Panc1 (cell line): ENCODE data around the gene ZNF18. TPM values are rescaled to one million over a fixed set of nuclear protein-coding genes. Genes with fewer than 3 reads are reported as not detected.
"Not testable (repeated sequence)": the region's sequence is repeated elsewhere in the genome, so short reads cannot be mapped to it uniquely, and the experiment has no call there.

Experiments
- ATAC-seq: fragments of 200-7000 bp; cut with Tn5 transposase; 2 replicates; pipeline ENCODE4 v1.9.1; 2020; ENCODE audit warnings: mild to moderate bottlenecking, moderate library complexity
- BruUV-seq: library from RNA; stranded (reverse); fragments of 400-500 nt; replicated peaks from 2 replicates; lab custom pipeline; 2021; lab: Mats Ljungman, UMichigan
- CTCF ChIA-PET: fragments of 300-600 bp; sonication (Branson Sonifier 250); formaldehyde crosslinking; loops from one replicate; lab custom pipeline; 2022; ENCODE audit warnings: antibody characterized with exemption; lab: Charles Lee
- POLR2A ChIA-PET: fragments of 300-600 bp; sonication (Branson Sonifier 250); formaldehyde crosslinking; loops from one replicate; lab custom pipeline; 2022; ENCODE audit warnings: antibody characterized with exemption; lab: Charles Lee
- DNase-seq: peaks from one replicate; pipeline ENCODE4 v3.0.0-alpha.2; 2010; ENCODE audit warnings: low read depth, low spot score
- H3K27ac ChIP-seq: 2 replicates; pipeline ENCODE4 v1.5.1; 2011; ENCODE audit warnings: mild to moderate bottlenecking, low read length, inconsistent platforms
- H3K27me3 ChIP-seq: fragments of 200-500 bp; sonication (Bioruptor generic); 2 replicates; pipeline ENCODE4 v1.6.0; 2014; ENCODE audit warnings: low read length, inconsistent platforms; ENCODE audit not compliant: control insufficient read depth, insufficient read depth
- H3K36me3 ChIP-seq: fragments of 200-500 bp; sonication (Bioruptor generic); 2 replicates; pipeline ENCODE4 v1.5.1; 2014; ENCODE audit warnings: inconsistent platforms, mild to moderate bottlenecking, low read length, moderate library complexity; ENCODE audit not compliant: control insufficient read depth, insufficient read depth
- H3K4me1 ChIP-seq: 2 replicates; pipeline ENCODE4 v1.5.1; 2011; ENCODE audit warnings: inconsistent platforms, mild to moderate bottlenecking, low read length, moderate library complexity; ENCODE audit not compliant: control insufficient read depth, insufficient read depth
- H3K4me3 ChIP-seq, 2 experiments: 2 replicates each; pipeline ENCODE4 v1.5.1; 2011 to 2012; ENCODE audit warnings: low read depth in 2 of 2, low read length in 2 of 2, mild to moderate bottlenecking in 2 of 2, inconsistent platforms in 1 of 2, moderate library complexity in 1 of 2
- H3K9me3 ChIP-seq: fragments of 200-500 bp; sonication (Bioruptor generic); 2 replicates; pipeline ENCODE4 v1.5.1; 2014; ENCODE audit warnings: low read depth, mild to moderate bottlenecking, inconsistent platforms, low read length, moderate library complexity; ENCODE audit not compliant: control insufficient read depth, insufficient read depth
- CTCF ChIP-seq: fragments of 450-650 bp; IDR thresholded peaks from 2 replicates; pipeline ENCODE4 v1.5.1; 2017; ENCODE audit warnings: mild to moderate bottlenecking
- POLR2AphosphoS5 ChIP-seq: IDR thresholded peaks from 2 replicates; pipeline ENCODE4 v1.6.1; 2012; ENCODE audit warnings: mild to moderate bottlenecking, low read depth, low read length, moderate library complexity
- REST ChIP-seq, 2 experiments: IDR thresholded peaks; 2 replicates each; pipeline ENCODE4 v1.6.1; 2011 to 2012; ENCODE audit warnings: low read depth in 2 of 2, control low read depth in 1 of 2, low read length in 1 of 2, mild to moderate bottlenecking in 1 of 2, moderate library complexity in 1 of 2; ENCODE audit not compliant: insufficient read depth in 1 of 2
- SIN3A ChIP-seq: IDR thresholded peaks from 2 replicates; pipeline ENCODE4 v1.6.1; 2012; ENCODE audit warnings: low read depth, mild to moderate bottlenecking, low read length, moderate library complexity, borderline replicate concordance; ENCODE audit not compliant: insufficient read depth
- TCF7L2 ChIP-seq: IDR thresholded peaks from 2 replicates; pipeline ENCODE4 v1.6.1; 2011; ENCODE audit warnings: mild to moderate bottlenecking, low read depth, low read length, inconsistent platforms
- in situ Hi-C: cut with HindIII; loops from 2 replicates; pipeline ENCODE4 v1.10.0; 2016; ENCODE audit warnings: low sequenced_read_pairs, low pct_unique_long_range_greater_than_20kb
- intact Hi-C: fragments of 100-400 bp; cut with micrococcal nuclease; formaldehyde crosslinking; loops from one replicate; pipeline ENCODE4 v1.10.0; 2022; ENCODE audit not compliant: unreplicated experiment
- total RNA-seq: library from RNA; stranded (reverse); gene quantifications from one replicate; pipeline ENCODE4 v1.2.1, GENCODE V29; 2021; ENCODE audit not compliant: unreplicated experiment

ZNF18 gene
- total RNA-seq, 1 experiment from 2014 or later = 7.4 TPM

GRCh38 chr17:11950771-11951519 is 46.3 kb downstream of the ZNF18 start:
- no TSS peak for BruUV-seq
- Histone ChIP-seq H3K4me3 (no peak overlapping the region), H3K27me3 (no peaks in the 10 kb centered on the region), H3K9me3 (peaks cover 6% of the 10 kb centered on the region; the same call in 1 of the 2 replicates), H3K27ac (no peak overlapping the region), H3K4me1 (no peaks in the 10 kb centered on the region), H3K36me3 (no peaks in the 10 kb centered on the region)
- TF ChIP-seq REST (IDR thresholded peaks at IDR 0.05; ENCODE audit: insufficient read depth in 1 of 2, low read depth in 2 of 2, low read length in 1 of 2) = no peak
- TF ChIP-seq TCF7L2 = no peak
- TF ChIP-seq SIN3A = no peak
- no peak for TF ChIP-seq CTCF
- no peak for TF ChIP-seq POLR2AphosphoS5
- CTCF ChIA-PET = no interaction called here
- intact Hi-C loops (no loop called here), in situ Hi-C loops (no loop called here)
- DNase-seq (no peak), ATAC-seq (no peak)
- POLR2A ChIA-PET = no interaction called here

- in situ Hi-C loops, H3K27ac ChIP-seq, CTCF ChIA-PET, DNase-seq, POLR2A ChIA-PET, ATAC-seq, H3K9me3 ChIP-seq, H3K4me3 ChIP-seq, H3K36me3 ChIP-seq, BruUV-seq, intact Hi-C loops, H3K27me3 ChIP-seq, H3K4me1 ChIP-seq: not testable (repeated sequence)
Measured at GRCh38 chr17:11949571-11949970, 47.7 kb downstream of the ZNF18 start.

- intact Hi-C loops (no loop called here), in situ Hi-C loops (no loop called here)
- no peak for TF ChIP-seq TCF7L2
- TF ChIP-seq SIN3A = no peak
- no peak for TF ChIP-seq POLR2AphosphoS5
- TF ChIP-seq REST (IDR thresholded peaks at IDR 0.05; ENCODE audit: insufficient read depth in 1 of 2, low read depth in 2 of 2, low read length in 1 of 2) = no peak
- TF ChIP-seq CTCF = no peak
- peak; percentile 71 for ATAC-seq
- no TSS peak for BruUV-seq
- H3K4me1 ChIP-seq = no peaks in the 10 kb centered on the region
- no peak overlapping the region for H3K27ac ChIP-seq
- CTCF ChIA-PET = no interaction called here
- H3K36me3 ChIP-seq = no peaks in the 10 kb centered on the region
- no peak for DNase-seq
- POLR2A ChIA-PET = interaction anchor here (0.7 kb wide), 1 partner anchor 49 kb away, joined by 3 read pairs; the partner anchor contains the start of gene ZNF18
- H3K9me3 ChIP-seq = 0 out of 2 replicates have a peak, but pooled peaks cover 1% of the 10 kb centered on the region
- no peaks in the 10 kb centered on the region for H3K27me3 ChIP-seq
- H3K4me3 ChIP-seq = no peak overlapping the region
Measured at GRCh38 chr17:11948789-11949188, 48.5 kb downstream of the ZNF18 start.
